Stimulated activated CD8-positive, alpha-beta memory T cell treated with anti-CD3 and anti-CD28 coated beads, Interleukin-2, amount 100 ng/mL, for 48 hours (primary cell): ENCODE data around the gene SAMD5.
"Not testable (repeated sequence)": the region's sequence is repeated elsewhere in the genome, so short reads cannot be mapped to it uniquely, and the experiment has no call there.

Experiments
- DNase-seq, 2 donors: peaks; one replicate each; pipeline ENCODE4 v3.0.0-alpha.2; 2020; ENCODE audit warnings: low read depth in 2 of 2

The SAMD5 gene

DNA sequence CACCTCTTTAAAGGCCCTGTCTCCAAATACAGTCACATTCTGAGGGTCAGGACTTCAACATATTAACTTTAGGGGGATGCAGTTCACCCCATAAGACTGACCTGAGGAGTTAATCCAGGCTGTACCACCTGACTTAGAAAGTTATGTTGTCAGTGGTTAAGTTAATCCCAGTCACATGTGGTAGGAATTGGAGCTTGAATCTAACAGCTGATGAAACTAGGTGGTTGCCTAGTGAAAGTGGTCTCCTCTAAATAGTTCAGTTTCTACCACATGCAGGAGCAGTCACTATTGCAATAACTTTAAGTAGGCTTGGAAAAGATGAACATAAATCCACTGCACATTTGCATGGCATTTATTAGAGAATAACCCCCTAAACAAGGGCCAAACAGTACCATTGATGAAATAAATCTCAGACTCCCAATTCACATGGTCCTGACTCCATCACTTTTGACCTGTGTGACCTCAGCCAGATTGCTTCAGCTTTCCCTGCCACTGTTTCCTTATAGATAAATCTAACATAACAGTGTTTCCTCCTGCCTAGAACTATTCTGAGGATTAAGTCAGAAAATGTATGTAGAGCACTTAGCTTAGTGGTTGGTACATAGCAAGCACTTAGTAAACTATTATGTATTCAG is 20.1 kb downstream of the SAMD5 start:
- DNase-seq: no peak

DNA sequence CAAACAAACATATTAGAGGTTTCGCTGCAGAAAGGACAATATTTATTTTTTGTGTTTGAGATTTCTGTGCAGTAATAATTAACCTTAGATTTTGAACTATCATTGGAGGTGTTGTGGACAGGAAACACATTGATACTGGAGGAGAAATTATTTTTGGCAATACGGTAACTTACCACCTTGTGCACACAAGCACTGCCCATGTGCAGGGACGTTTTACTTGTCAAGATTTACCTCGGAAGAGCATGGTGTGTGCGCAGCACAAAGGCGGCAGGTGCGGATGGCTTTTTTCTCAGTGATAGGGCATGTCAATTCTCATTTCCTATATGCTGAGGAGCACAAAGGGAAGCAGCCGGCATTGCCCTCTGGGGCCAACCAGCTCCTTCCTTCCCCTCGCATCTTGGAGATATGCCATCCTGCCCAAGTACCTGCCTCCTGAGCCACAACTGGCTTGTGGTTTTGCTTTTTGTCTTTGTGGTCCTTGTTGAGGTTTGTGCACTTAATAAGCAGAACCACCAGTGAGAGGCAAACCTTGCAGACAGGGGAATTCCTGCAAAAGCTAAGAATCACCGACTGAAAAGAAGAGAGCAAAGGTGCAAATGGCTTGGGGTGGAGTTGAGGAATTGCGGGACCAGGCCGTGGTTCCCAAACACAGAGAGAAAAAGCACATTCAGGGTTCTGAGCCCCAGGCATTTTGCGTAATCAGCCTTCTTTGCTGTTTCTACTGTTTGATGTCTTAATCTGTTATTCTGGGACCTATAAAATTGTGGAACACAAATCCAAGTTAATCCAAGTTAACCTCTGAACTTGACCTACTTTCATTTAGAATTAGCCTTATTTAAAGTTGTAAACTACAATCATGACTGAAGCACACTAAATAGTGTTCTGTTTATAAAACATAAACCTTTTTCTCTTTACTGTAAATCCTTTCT is 21.9 kb downstream of the SAMD5 start:
- no peak for DNase-seq

DNA sequence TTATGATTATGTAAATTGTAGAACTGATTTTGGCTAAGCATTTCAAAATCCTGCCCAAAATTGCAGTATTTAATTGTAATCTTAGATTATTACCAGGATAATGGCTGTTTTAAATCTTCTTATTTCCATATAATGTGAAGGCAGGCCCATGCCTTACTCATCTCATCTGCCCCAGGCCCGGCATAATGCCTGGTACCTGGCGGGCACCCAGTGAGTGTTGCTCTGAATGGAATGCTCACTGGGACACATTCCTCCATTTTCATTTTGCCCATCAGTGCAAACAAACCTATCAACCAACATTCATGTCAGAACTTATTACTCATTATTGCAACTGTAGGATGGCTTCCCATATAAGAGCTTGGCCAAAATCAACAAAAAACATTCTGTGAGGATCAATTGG is 22.8 kb downstream of the SAMD5 start:
- DNase-seq: no peak

GRCh38 chr6:147534116-147534860 is 25.8 kb downstream of the SAMD5 start:
- DNase-seq: no peak

- no peak for DNase-seq
Measured at GRCh38 chr6:147538821-147539220, 30.3 kb downstream of the SAMD5 start.

GRCh38 chr6:147540075-147540474 is 31.6 kb downstream of the SAMD5 start:
- no peak for DNase-seq

GRCh38 chr6:147542436-147542835 is 33.9 kb downstream of the SAMD5 start:
- DNase-seq: not testable (repeated sequence)

- DNase-seq: no peak
Measured at GRCh38 chr6:147544420-147544819, 35.9 kb downstream of the SAMD5 start.

- no peak for DNase-seq
Measured at GRCh38 chr6:147546501-147547368, 38.2 kb downstream of the SAMD5 start.

GRCh38 chr6:147547369-147547902 is 38.9 kb downstream of the SAMD5 start:
- DNase-seq: no peak

DNA sequence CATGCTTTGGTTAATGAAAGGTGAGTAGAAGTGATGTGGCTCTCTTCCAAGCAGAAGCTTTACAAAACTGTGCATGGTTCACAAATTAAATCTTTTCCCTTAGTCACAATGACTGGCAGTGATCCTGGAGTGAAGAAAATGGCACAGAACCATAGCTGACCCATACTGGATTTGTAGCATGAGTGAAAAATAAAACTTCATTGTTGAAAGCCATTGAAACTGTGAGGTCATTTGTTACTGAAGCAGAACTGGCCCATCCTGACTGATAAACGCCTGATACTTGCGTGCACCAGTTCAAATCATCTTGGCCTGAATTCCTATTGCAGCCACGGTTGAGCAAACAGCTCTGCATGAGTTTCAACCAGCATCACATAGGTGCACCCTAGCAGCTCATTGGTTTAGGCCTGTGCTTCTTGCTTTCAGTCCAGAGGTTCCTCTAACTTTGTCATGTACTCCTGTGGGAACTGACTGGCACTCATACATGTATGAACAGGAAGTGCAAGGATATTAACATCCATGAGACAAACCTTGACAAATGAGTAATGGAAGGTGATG is 40.5 kb downstream of the SAMD5 start:
- no peak for DNase-seq

DNA sequence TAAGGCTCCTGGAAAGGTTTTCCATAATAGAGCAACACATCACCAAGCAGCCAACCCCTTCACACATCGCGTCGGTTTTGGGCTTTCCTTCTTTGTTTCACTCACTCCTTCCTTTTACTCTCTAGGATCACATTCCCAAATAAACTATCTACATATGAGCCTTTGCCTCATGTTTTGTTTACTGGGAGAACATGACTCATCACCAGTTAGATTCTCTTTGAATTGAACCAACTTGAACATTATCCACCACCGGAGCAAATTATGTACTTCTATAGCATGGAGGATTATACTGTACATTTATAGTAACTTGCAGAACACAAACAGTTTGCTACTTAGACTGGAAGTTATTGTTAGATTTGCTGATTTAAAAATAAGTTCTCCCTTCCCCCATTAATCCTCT is 41.0 kb downstream of the SAMD5 start:
- no peak for DNase-seq

DNA sequence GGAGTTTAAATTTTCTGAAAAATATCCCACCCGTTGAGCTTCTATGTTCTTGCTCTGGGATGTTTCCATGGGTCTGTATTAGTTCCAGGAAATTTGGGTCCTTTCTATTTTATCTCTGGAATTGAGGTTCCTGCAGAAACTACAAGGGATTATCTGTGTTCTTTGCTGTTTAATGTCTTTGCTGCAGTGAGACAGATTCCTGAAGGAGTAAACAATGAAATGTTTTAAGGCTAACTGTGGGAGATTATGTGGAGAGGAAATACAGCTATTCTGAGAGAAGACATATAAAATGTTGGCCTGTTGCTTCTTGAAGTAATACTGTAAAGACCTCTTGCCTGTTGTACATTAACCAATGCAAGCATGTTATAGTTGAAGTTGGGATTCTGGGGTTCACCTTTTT is 43.5 kb downstream of the SAMD5 start:
- DNase-seq: no peak

- DNase-seq: no peak
Measured at GRCh38 chr6:147553099-147553498, 44.6 kb downstream of the SAMD5 start.

- DNase-seq: no peak
Measured at GRCh38 chr6:147554281-147554680, 45.8 kb downstream of the SAMD5 start.

DNA sequence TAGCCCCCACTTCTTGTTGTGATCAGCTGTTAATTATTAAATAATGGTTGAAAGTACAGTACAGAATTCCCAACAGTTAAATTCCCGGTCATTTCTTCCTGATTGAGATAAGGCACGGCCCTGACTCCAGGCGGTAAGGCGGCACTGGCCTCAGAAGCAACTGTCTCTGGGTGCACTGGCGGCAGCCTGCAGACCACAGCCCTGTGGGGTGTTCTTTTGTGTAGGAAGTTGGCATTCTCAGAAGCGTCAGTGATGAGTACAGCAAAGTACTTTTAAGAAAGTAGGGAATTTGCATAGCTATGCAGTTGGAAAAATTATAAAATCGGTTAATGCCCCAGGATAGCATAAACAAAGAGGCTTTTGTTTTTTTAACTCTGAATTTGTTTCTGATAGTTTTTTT is 50.5 kb downstream of the SAMD5 start:
- DNase-seq: no peak

DNA sequence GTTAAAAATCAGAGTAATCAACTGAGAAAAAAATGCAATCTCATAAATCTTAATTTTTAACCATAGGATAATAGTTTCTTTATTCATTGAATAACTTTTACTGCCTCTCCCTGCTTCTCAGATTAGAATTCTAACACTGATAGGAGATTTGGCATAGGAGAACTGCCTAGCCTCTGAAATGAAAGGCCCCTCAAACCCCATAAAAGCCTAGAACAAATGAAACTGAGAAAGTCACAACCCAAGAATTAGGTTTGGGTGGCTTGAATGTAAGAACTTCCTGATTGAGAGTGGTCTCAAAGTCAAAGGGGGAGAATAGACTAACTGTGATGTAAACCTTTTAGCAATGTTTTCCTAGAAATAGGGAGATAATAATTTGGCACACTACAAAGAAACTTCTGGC is 52.2 kb downstream of the SAMD5 start:
- no peak for DNase-seq

DNA sequence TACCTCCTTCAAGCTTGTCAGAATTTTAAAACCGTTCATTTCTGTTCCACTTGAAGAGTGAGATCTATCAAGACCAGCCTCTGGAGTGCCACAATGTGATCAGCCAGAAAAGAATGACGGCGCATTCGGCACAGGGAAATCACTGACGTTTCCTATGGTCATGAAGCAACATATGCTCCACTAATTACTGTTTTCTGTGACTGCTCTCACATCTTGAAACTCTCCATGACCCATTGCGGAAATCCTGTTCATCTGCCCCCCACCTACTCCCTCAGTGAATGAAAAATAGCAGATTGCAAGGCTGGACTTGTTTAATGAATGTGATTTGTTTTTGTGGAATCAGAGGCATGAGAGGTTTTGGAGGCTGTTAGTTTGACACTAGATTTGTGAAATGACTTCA is 53.2 kb downstream of the SAMD5 start:
- no peak for DNase-seq

GRCh38 chr6:147563472-147563871 is 55.0 kb downstream of the SAMD5 start:
- DNase-seq: no peak

DNA sequence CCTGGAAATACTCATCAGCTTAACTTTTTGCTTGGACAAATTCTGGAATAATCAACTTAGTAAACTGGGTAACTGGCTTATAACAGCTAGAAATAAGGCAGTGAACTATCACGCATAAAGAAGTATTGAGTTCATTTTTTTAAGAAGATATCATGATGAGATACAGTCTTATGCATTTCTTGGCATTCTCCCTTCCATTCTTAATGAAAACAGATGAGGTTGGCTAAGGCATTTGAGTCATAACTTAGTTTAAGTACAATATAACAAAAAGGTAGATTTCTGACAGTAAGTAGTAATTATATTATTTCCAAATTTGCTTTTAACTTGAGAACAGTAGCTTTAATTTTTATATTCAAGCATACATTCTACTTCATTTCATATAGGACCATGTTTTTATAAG is 56.1 kb downstream of the SAMD5 start:
- DNase-seq: no peak
